KOPT-K1 (cell line): Measurements from ENCODE around the gene CDCA8.

Experiments used
- H3K27ac ChIP-seq: fragments of 200-600 bp; sonication (generic); 2 replicates; pipeline ENCODE4 v1.5.1; 2016; ENCODE audit warnings: antibody characterized with exemption, mild to moderate bottlenecking, low read depth, low read length; ENCODE audit not compliant: poor library complexity, severe bottlenecking
- H3K36me3 ChIP-seq: fragments of 200-600 bp; sonication (generic); 2 replicates; pipeline ENCODE4 v1.5.1; 2017; ENCODE audit warnings: antibody characterized with exemption, mild to moderate bottlenecking, low read length, moderate library complexity; ENCODE audit not compliant: insufficient read depth
- H3K9me3 ChIP-seq: fragments of 200-600 bp; sonication (generic); 2 replicates; pipeline ENCODE4 v1.5.1; 2017; ENCODE audit warnings: antibody characterized with exemption, low read length, mild to moderate bottlenecking; ENCODE audit not compliant: insufficient read depth, poor library complexity, severe bottlenecking

CDCA8 gene

GRCh38 chr1:37692078-37692833 lies at the start of gene CDCA8:
TSS of gene CDCA8 (plus strand) at chr1:37692516. CDS start at chr1:37692691, 175 bp downstream.
- H3K9me3 ChIP-seq = no peaks in the 10 kb centered on the region
- H3K27ac ChIP-seq = peak within 1 kb of the TSS; percentile 91
- peaks cover 44% of the 10 kb centered on the region for H3K36me3 ChIP-seq

- Histone ChIP-seq H3K27ac (no peak overlapping the region), H3K9me3 (no peaks in the 10 kb centered on the region), H3K36me3 (no peaks in the 10 kb centered on the region)
Measured at GRCh38 chr1:37647281-37647680, 45.0 kb upstream of the CDCA8 start.

GRCh38 chr1:37650173-37650572 lies 42.1 kb upstream of the CDCA8 start:
- H3K9me3 ChIP-seq = no peaks in the 10 kb centered on the region
- no peak overlapping the region for H3K27ac ChIP-seq
- H3K36me3 ChIP-seq = no peaks in the 10 kb centered on the region

GRCh38 chr1:37650721-37651120 lies 41.6 kb upstream of the CDCA8 start:
- Histone ChIP-seq H3K36me3 (no peaks in the 10 kb centered on the region), H3K27ac (no peak overlapping the region)

GRCh38 chr1:37651803-37652202 lies 40.5 kb upstream of the CDCA8 start:
- Histone ChIP-seq H3K9me3 (no peaks in the 10 kb centered on the region), H3K36me3 (no peaks in the 10 kb centered on the region), H3K27ac (no peak overlapping the region)

More at GRCh38 chr1:37650721-37651120, 41.6 kb upstream of the CDCA8 start:
- H3K9me3 ChIP-seq = no peaks in the 10 kb centered on the region

GRCh38 chr1:37652976-37653375 lies 39.3 kb upstream of the CDCA8 start:
- no peaks in the 10 kb centered on the region for H3K9me3 ChIP-seq

GRCh38 chr1:37653906-37654305 lies 38.4 kb upstream of the CDCA8 start:
- H3K27ac ChIP-seq = no peak overlapping the region

More at GRCh38 chr1:37652976-37653375, 39.3 kb upstream of the CDCA8 start:
- Histone ChIP-seq H3K36me3 (no peaks in the 10 kb centered on the region), H3K27ac (no peak overlapping the region)

GRCh38 chr1:37655274-37655673 lies 37.0 kb upstream of the CDCA8 start:
- no peaks in the 10 kb centered on the region for H3K36me3 ChIP-seq
- H3K27ac ChIP-seq = no peak overlapping the region
- no peaks in the 10 kb centered on the region for H3K9me3 ChIP-seq

More at GRCh38 chr1:37653906-37654305, 38.4 kb upstream of the CDCA8 start:
- no peaks in the 10 kb centered on the region for H3K36me3 ChIP-seq
- no peaks in the 10 kb centered on the region for H3K9me3 ChIP-seq

- Histone ChIP-seq H3K36me3 (no peaks in the 10 kb centered on the region), H3K9me3 (no peaks in the 10 kb centered on the region), H3K27ac (no peak overlapping the region)
Measured at GRCh38 chr1:37656026-37656425, 36.3 kb upstream of the CDCA8 start.

- Histone ChIP-seq H3K27ac (no peak overlapping the region), H3K9me3 (no peaks in the 10 kb centered on the region), H3K36me3 (no peaks in the 10 kb centered on the region)
Measured at GRCh38 chr1:37656881-37657280, 35.4 kb upstream of the CDCA8 start.

- H3K36me3 ChIP-seq = no peaks in the 10 kb centered on the region
- no peaks in the 10 kb centered on the region for H3K9me3 ChIP-seq
- no peak overlapping the region for H3K27ac ChIP-seq
Measured at GRCh38 chr1:37657620-37658412, 34.5 kb upstream of the CDCA8 start.

GRCh38 chr1:37658486-37658885 lies 33.8 kb upstream of the CDCA8 start:
- no peak overlapping the region for H3K27ac ChIP-seq
- H3K36me3 ChIP-seq = no peaks in the 10 kb centered on the region

GRCh38 chr1:37660664-37661063 lies 31.7 kb upstream of the CDCA8 start:
- H3K36me3 ChIP-seq = no peaks in the 10 kb centered on the region
- H3K27ac ChIP-seq = no peak overlapping the region
- no peaks in the 10 kb centered on the region for H3K9me3 ChIP-seq

More at GRCh38 chr1:37658486-37658885, 33.8 kb upstream of the CDCA8 start:
- no peaks in the 10 kb centered on the region for H3K9me3 ChIP-seq

GRCh38 chr1:37661401-37661800 lies 30.9 kb upstream of the CDCA8 start:
- Histone ChIP-seq H3K27ac (no peak overlapping the region), H3K9me3 (no peaks in the 10 kb centered on the region), H3K36me3 (no peaks in the 10 kb centered on the region)

GRCh38 chr1:37662031-37662755 lies 30.1 kb upstream of the CDCA8 start:
- no peaks in the 10 kb centered on the region for H3K36me3 ChIP-seq
- no peaks in the 10 kb centered on the region for H3K9me3 ChIP-seq
- no peak overlapping the region for H3K27ac ChIP-seq
